WTC11 (cell line): ENCODE data around the gene EME2. TPM values are rescaled to one million over a fixed set of nuclear protein-coding genes. Genes with fewer than 3 reads are reported as not detected.
"Not testable (repeated sequence)": the region's sequence is repeated elsewhere in the genome, so short reads cannot be mapped to it uniquely, and the experiment has no call there.

Experiments used
- ATAC-seq: fragments of 200-7000 bp; cut with Tn5 transposase; 2 replicates; pipeline ENCODE4 v1.10.0; 2021; ENCODE audit warnings: mild to moderate bottlenecking, moderate library complexity
- CTCF ChIA-PET: fragments of 300-600 bp; sonication (Branson Sonifier 250); formaldehyde crosslinking; loops from one replicate; lab custom pipeline; 2021; ENCODE audit warnings: antibody characterized with exemption; lab: Charles Lee
- POLR2A ChIA-PET: fragments of 350-600 bp; sonication (Branson Sonifier 250); formaldehyde crosslinking; loops from one replicate; lab custom pipeline; 2021; ENCODE audit warnings: antibody characterized with exemption; lab: Charles Lee
- DNase-seq: peaks from one replicate; pipeline ENCODE4 v3.0.0; 2021; ENCODE audit warnings: low spot score
- H3K27ac Mint-ChIP-seq: 2 replicates; pipeline ENCODE4 v1.8.0; 2021; ENCODE audit warnings: mixed read lengths
- H3K27me3 Mint-ChIP-seq: 2 replicates; pipeline ENCODE4 v1.8.0; 2021; ENCODE audit warnings: low read depth, mild to moderate bottlenecking, moderate library complexity, mixed read lengths
- H3K36me3 Mint-ChIP-seq: 2 replicates; pipeline ENCODE4 v1.8.0; 2021; ENCODE audit warnings: mixed read lengths
- H3K4me1 Mint-ChIP-seq: 2 replicates; pipeline ENCODE4 v1.8.0; 2022; ENCODE audit warnings: mixed read lengths
- H3K4me3 Mint-ChIP-seq: 2 replicates; pipeline ENCODE4 v1.8.0; 2021; ENCODE audit warnings: mild to moderate bottlenecking, moderate library complexity, mixed read lengths
- H3K9me3 Mint-ChIP-seq: 2 replicates; pipeline ENCODE4 v1.8.0; 2021; ENCODE audit warnings: mixed read lengths
- ATF2 ChIP-seq: sonication (generic); formaldehyde crosslinking; IDR thresholded peaks from 2 replicates; pipeline ENCODE4 v1.8.1; 2022; ENCODE audit warnings: low read depth, missing genetic modification reagents, borderline replicate concordance
- CDX4 ChIP-seq: fragments of 250-450 bp; sonication (Bioruptor Pico); IDR thresholded peaks from 2 replicates; pipeline ENCODE4 v1.9.0; 2021; ENCODE audit warnings: moderate library complexity, mild to moderate bottlenecking, inconsistent platforms, borderline replicate concordance
- EMX1 ChIP-seq: fragments of 250-450 bp; sonication (Bioruptor Pico); IDR thresholded peaks from 2 replicates; pipeline ENCODE4 v1.8.0; 2021; ENCODE audit warnings: mild to moderate bottlenecking
- FOXK1 ChIP-seq: sonication (generic); formaldehyde crosslinking; IDR thresholded peaks from 2 replicates; pipeline ENCODE4 v1.8.0; 2022; ENCODE audit warnings: mild to moderate bottlenecking, moderate library complexity, missing genetic modification reagents
- GABPB1 ChIP-seq: sonication (generic); formaldehyde crosslinking; IDR thresholded peaks from 2 replicates; pipeline ENCODE4 v1.8.1; 2023; ENCODE audit warnings: mild to moderate bottlenecking, missing genetic modification reagents
- IRF2 ChIP-seq: sonication (generic); formaldehyde crosslinking; IDR thresholded peaks from 2 replicates; pipeline ENCODE4 v1.8.0; 2022; ENCODE audit warnings: low read depth, missing genetic modification reagents, borderline replicate concordance
- MYBL2 ChIP-seq: sonication (generic); formaldehyde crosslinking; IDR thresholded peaks from 2 replicates; pipeline ENCODE4 v1.8.1; 2023; ENCODE audit warnings: mild to moderate bottlenecking, moderate library complexity, missing genetic modification reagents
- NFE2L1 ChIP-seq: sonication (generic); formaldehyde crosslinking; IDR thresholded peaks from 2 replicates; pipeline ENCODE4 v1.8.1; 2023; ENCODE audit warnings: missing genetic modification reagents
- NR3C1 ChIP-seq: sonication (generic); formaldehyde crosslinking; conservative IDR thresholded peaks from 2 replicates; pipeline ENCODE4 v1.8.1; 2023; ENCODE audit warnings: low read depth, mild to moderate bottlenecking, missing genetic modification reagents
- OVOL2 ChIP-seq: fragments of 250-450 bp; sonication (Bioruptor Pico); IDR thresholded peaks from 2 replicates; pipeline ENCODE4 v1.9.0; 2021; ENCODE audit warnings: mild to moderate bottlenecking, borderline replicate concordance
- PREB ChIP-seq: sonication (generic); formaldehyde crosslinking; IDR thresholded peaks from 2 replicates; pipeline ENCODE4 v1.8.1; 2022; ENCODE audit warnings: mild to moderate bottlenecking, missing genetic modification reagents, moderate library complexity, borderline replicate concordance
- RELA ChIP-seq: sonication (generic); formaldehyde crosslinking; IDR thresholded peaks from 2 replicates; pipeline ENCODE4 v1.8.1; 2022; ENCODE audit warnings: missing genetic modification reagents, mild to moderate bottlenecking, borderline replicate concordance
- STAT6 ChIP-seq: sonication (generic); formaldehyde crosslinking; conservative IDR thresholded peaks from 2 replicates; pipeline ENCODE4 v1.8.1; 2023; ENCODE audit warnings: mild to moderate bottlenecking, low read depth, missing genetic modification reagents, moderate library complexity
- USF2 ChIP-seq: sonication (generic); formaldehyde crosslinking; IDR thresholded peaks from 2 replicates; pipeline ENCODE4 v1.8.1; 2023; ENCODE audit warnings: mild to moderate bottlenecking, missing genetic modification reagents, moderate library complexity
- ZBTB21 ChIP-seq: sonication (generic); formaldehyde crosslinking; IDR thresholded peaks from 2 replicates; pipeline ENCODE4 v1.8.1; 2023; ENCODE audit warnings: mild to moderate bottlenecking, missing genetic modification reagents, borderline replicate concordance
- ZNF263 ChIP-seq: sonication (generic); formaldehyde crosslinking; IDR thresholded peaks from 2 replicates; pipeline ENCODE4 v1.8.1; 2022; ENCODE audit warnings: low read depth, mild to moderate bottlenecking, moderate library complexity, missing genetic modification reagents
- ZNF281 ChIP-seq: sonication (generic); formaldehyde crosslinking; IDR thresholded peaks from 2 replicates; pipeline ENCODE4 v1.8.0; 2023; ENCODE audit warnings: mild to moderate bottlenecking, missing genetic modification reagents
- ZNF396 ChIP-seq: fragments of 250-450 bp; sonication (Bioruptor Pico); IDR thresholded peaks from 2 replicates; pipeline ENCODE4 v1.8.0; 2021; ENCODE audit warnings: mild to moderate bottlenecking, moderate library complexity, borderline replicate concordance
- total RNA-seq: library from RNA; stranded (reverse); gene quantifications from 3 replicates; pipeline ENCODE4 v1.2.3, GENCODE V29; 2021

The EME2 gene
- total RNA-seq, 1 experiment from 2014 or later, result 23.2 TPM

- no peak for TF ChIP-seq ZBTB21 (CRISPR knock-in tag)
- TF ChIP-seq GABPB1, result peak; percentile 36; the same call in 1 of the 2 replicates
- CTCF ChIA-PET, result interaction anchor here (1.0 to 1.6 kb wide), 2 partner anchors 29 to 129 kb away, joined by 3 to 5 read pairs; no protein-coding TSS in a partner anchor
- POLR2A ChIA-PET, result interaction anchor here (0.6 to 0.9 kb wide), 2 partner anchors 20 to 33 kb away, joined by 3 read pairs; no protein-coding TSS in a partner anchor
- no peak for DNase-seq
- Mint-ChIP-seq H3K36me3 (peaks cover 11% of the 10 kb centered on the region), H3K4me3 (no peak overlapping the region), H3K4me1 (no peaks in the 10 kb centered on the region), H3K27ac (no peak overlapping the region), H3K27me3 (peaks cover under 1% of the 10 kb centered on the region), H3K9me3 (peaks cover 19% of the 10 kb centered on the region)
- ATAC-seq, result no peak
Measured at GRCh38 chr16:1794221-1794871, 21.7 kb downstream of the EME2 start.

- Mint-ChIP-seq H3K36me3 (peaks cover 18% of the 10 kb centered on the region), H3K27me3 (peaks cover 7% of the 10 kb centered on the region), H3K4me3 (no peak overlapping the region), H3K4me1 (no peaks in the 10 kb centered on the region), H3K9me3 (peaks cover 26% of the 10 kb centered on the region), H3K27ac (no peak overlapping the region)
- TF ChIP-seq NFE2L1 (CRISPR knock-in tag) (no peak), ZNF281 (CRISPR knock-in tag) (no peak), RELA (CRISPR knock-in tag) (no peak), MYBL2 (CRISPR knock-in tag) (no peak), CDX4 (CRISPR knock-in tag) (no peak), PREB (CRISPR knock-in tag) (no peak), OVOL2 (CRISPR knock-in tag) (no peak), ATF2 (no peak), IRF2 (CRISPR knock-in tag) (no peak), NR3C1 (no peak), EMX1 (CRISPR knock-in tag) (no peak), ZNF396 (CRISPR knock-in tag) (no peak), FOXK1 (CRISPR knock-in tag) (no peak), STAT6 (CRISPR knock-in tag) (no peak), ZNF263 (CRISPR knock-in tag) (no peak), USF2 (no peak)
- ChIA-PET POLR2A (interaction anchor here (0.6 kb wide), 1 partner anchor 19 kb away, joined by 3 read pairs; no protein-coding TSS in a partner anchor), CTCF (interaction anchor here (0.6 kb wide), 1 partner anchor 457 kb away, joined by 5 read pairs; no protein-coding TSS in a partner anchor)
- ATAC-seq, result no peak
- DNase-seq, result no peak
Measured at GRCh38 chr16:1794908-1795666, 22.5 kb downstream of the EME2 start.

- peaks cover 12% of the 10 kb centered on the region for H3K27me3 Mint-ChIP-seq
- CTCF ChIA-PET, H3K4me1 Mint-ChIP-seq: not testable (repeated sequence)
Measured at GRCh38 chr16:1799263-1799662, 26.7 kb downstream of the EME2 start.

More at GRCh38 chr16:1799263-1799662, 26.7 kb downstream of the EME2 start:
- DNase-seq, POLR2A ChIA-PET, H3K27ac Mint-ChIP-seq, ATAC-seq, H3K4me3 Mint-ChIP-seq: not testable (repeated sequence)
- H3K36me3 Mint-ChIP-seq, result peaks cover 28% of the 10 kb centered on the region
- peaks cover 44% of the 10 kb centered on the region for H3K9me3 Mint-ChIP-seq
